ENCODE data around the gene TCEAL1. TPM values are rescaled to one million over a fixed set of nuclear protein-coding genes. Genes with fewer than 3 reads are reported as not detected.

TCEAL1 gene
- total RNA-seq, 2 experiments from 2014 or later, result 6.5 to 6.7 TPM

GRCh38 chrX:103678199-103678993 is 49.6 kb downstream of the TCEAL1 start:
- no peak for DNase-seq
- H3K4me3 Mint-ChIP-seq, result no peak overlapping the region
- H3K27ac Mint-ChIP-seq, result no peak overlapping the region
- peaks cover 2% of the 10 kb centered on the region for H3K4me1 Mint-ChIP-seq
- ChIA-PET CTCF (no interaction called here), POLR2A (no interaction called here)
- H3K27me3 Mint-ChIP-seq, result no peaks in the 10 kb centered on the region
- no peaks in the 10 kb centered on the region for H3K9me3 Mint-ChIP-seq
- peaks cover 41% of the 10 kb centered on the region for H3K36me3 Mint-ChIP-seq (ENCODE audit: low read depth)

Other genes starting within 250 kb of the TCEAL1 start
- under 1 TPM in 1 of 2 experiments, not detected in 1; 0.10 TPM for gene RAB40A, start 109.5 kb upstream of the TCEAL1 start, total RNA-seq
- 1 to 10 TPM; 3.4 to 4.7 TPM for gene TCEAL4, start 43.5 kb upstream of the TCEAL1 start, total RNA-seq
- gene TCEAL3, start 21.0 kb upstream of the TCEAL1 start, total RNA-seq, result 1 to 10 TPM; 2.5 to 3.0 TPM
- 100 to 1,000 TPM; 134 to 135 TPM for gene MORF4L2, start 57.7 kb downstream of the TCEAL1 start, total RNA-seq
- not detected for gene TMEM31, start 81.9 kb downstream of the TCEAL1 start, total RNA-seq
- gene PLP1, start 147.9 kb downstream of the TCEAL1 start, total RNA-seq, result not detected
- gene RAB9B, start 203.3 kb downstream of the TCEAL1 start, total RNA-seq, result under 1 TPM; 0.35 to 0.45 TPM

Measured in activated CD4-positive, alpha-beta memory T cell treated with anti-CD3 and anti-CD28 coated beads, Interleukin-2, amount 10 ng/mL, durations not matched to agents 7 days and 5 days (primary cell).